Stomach smooth muscle (tissue), 2 donors: ENCODE results near the gene BCKDHB.
"Not testable (repeated sequence)": the region's sequence is repeated elsewhere in the genome, so short reads cannot be mapped to it uniquely, and the experiment has no call there.

Experiments
- H3K27ac ChIP-seq: one replicate; pipeline ENCODE4 v1.7.0; 2013; ENCODE audit warnings: mild to moderate bottlenecking, low read length, inconsistent platforms
- H3K27me3 ChIP-seq, 2 donors: one replicate each; pipeline ENCODE4 v1.7.0; 2013; ENCODE audit warnings: low read length in 2 of 2; ENCODE audit not compliant: insufficient read depth in 2 of 2, control insufficient read depth in 1 of 2
- H3K36me3 ChIP-seq, 2 donors: one replicate each; pipeline ENCODE4 v1.7.0; 2013; ENCODE audit warnings: low read length in 2 of 2; ENCODE audit not compliant: control insufficient read depth in 2 of 2, insufficient read depth in 2 of 2
- H3K4me1 ChIP-seq: one replicate; pipeline ENCODE4 v1.7.0; 2013; ENCODE audit warnings: low read length; ENCODE audit not compliant: control insufficient read depth, insufficient read depth
- H3K4me3 ChIP-seq, 2 donors: one replicate each; pipeline ENCODE4 v1.7.0; 2013; ENCODE audit warnings: low read length in 2 of 2
- H3K9ac ChIP-seq, 2 donors: one replicate each; pipeline ENCODE4 v1.7.0; 2013; ENCODE audit warnings: low read length in 2 of 2, mild to moderate bottlenecking in 1 of 2
- H3K9me3 ChIP-seq, 2 donors: one replicate each; pipeline ENCODE4 v1.7.0; 2013; ENCODE audit warnings: low read length in 2 of 2; ENCODE audit not compliant: control insufficient read depth in 2 of 2
- donor health status: healthy.
- donor health status: Pancreatic carcinoma.

The BCKDHB gene

DNA sequence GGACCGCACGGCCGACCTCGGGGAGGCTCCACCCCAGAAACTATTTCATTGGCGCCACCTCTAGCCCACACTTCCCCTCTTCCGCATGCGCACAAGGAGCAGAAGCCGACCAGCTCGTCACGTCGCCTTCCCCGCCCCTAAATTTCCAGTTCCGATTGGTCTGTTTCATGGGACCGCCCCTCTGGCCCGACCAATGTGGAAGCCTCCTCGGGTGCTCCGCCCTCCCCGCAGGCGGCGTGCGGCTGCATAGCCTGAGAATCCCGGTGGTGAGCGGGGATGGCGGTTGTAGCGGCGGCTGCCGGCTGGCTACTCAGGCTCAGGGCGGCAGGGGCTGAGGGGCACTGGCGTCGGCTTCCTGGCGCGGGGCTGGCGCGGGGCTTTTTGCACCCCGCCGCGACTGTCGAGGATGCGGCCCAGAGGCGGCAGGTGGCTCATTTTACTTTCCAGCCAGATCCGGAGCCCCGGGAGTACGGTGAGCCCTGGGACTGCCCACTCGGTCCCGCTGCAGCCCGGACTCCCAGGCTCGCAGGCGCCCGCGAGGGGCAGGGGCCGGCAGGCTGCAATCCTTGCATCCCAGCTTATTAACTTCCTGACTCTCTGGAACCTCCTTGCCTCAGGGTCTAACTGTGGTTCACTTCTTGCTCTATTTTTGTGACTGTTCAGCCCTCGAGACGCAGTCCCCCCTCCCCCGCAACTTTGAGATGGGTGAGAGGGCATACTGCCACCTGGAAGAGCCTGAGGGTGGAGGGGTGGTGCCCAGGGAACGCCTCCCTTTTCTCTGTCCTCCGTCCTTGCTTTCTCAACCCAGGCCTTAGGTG lies at the start of gene BCKDHB:
TSS of gene BCKDHB (plus strand) at position 254 of the 818 bp plus-strand sequence. CDS start at position 277, 23 bp downstream.
- Histone ChIP-seq H3K27ac (peak within 1 kb of the TSS; percentile 72), H3K4me1 (no peaks in the 10 kb centered on the region), H3K9me3 (no peaks in the 10 kb centered on the region), H3K27me3 (no peaks in the 10 kb centered on the region), H3K4me3 (peak within 1 kb of the TSS; percentile 83 to 85), H3K9ac (peak within 1 kb of the TSS; percentile 68 to 77), H3K36me3 (no peaks in the 10 kb centered on the region)

DNA sequence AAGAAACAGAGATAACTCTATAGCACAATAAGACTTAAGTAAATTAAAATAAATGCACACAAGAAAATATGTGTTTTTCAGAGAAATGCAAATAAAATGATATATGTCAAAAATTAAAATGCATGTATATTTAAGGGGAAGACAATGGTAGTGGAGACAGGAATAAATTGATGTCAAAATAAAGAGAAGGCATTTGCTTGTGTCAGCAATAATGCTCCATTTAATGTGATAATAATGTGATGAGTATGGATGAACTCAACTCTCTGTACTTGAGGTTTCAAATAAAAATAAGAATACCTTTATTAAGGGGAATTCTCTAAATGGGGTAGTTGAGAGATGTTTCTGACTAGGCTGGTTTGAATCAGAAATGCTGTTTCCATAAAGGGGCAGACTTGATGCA lies 45.7 kb upstream of the BCKDHB start:
- Histone ChIP-seq H3K4me3 (no peak overlapping the region), H3K27ac (no peak overlapping the region), H3K36me3 (no peaks in the 10 kb centered on the region), H3K27me3 (no peaks in the 10 kb centered on the region), H3K9me3 (no peaks in the 10 kb centered on the region), H3K4me1 (no peaks in the 10 kb centered on the region), H3K9ac (no peak overlapping the region)

DNA sequence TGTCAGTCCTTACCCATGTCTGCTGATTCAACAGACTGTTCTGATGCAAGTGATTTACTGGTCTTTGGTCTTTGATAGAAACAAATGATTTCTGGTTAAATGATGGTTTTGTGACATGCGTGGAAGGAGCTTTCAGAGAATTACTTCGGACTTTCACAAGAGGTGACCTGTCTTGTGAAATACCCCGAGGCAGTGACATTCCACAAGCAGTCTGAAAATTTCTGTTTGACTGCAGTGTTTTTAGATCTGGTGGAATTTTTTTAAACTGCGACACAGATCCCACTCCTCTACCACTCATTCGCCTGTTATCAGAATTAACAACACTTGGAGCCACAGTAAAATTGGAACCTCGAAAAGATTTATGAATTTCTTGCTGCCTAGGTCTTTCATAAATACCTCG lies 38.3 kb upstream of the BCKDHB start:
- not testable (repeated sequence) for H3K9me3 ChIP-seq, H3K4me3 ChIP-seq, H3K27ac ChIP-seq, H3K27me3 ChIP-seq, H3K9ac ChIP-seq, H3K4me1 ChIP-seq, H3K36me3 ChIP-seq

DNA sequence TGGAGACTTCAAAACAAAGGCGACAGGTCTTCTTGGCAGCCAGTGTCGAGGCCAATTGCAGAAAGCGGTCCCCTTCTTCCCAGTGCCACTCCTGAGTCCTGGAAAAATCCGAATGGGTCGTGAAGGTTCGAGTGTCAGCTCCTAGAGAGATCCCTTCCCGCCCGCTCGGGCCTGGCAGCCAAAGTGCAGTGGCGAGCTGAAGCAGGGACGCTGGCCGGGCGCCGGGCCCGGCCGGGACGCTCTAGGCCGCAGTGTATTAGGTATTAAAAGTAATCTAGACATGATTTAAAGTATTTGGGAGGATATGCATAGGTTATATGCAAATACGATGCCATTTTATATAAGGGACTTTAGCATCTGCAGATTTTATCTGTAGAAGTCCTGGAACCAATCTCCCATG lies 36.0 kb upstream of the BCKDHB start:
- H3K27me3 ChIP-seq, H3K9ac ChIP-seq, H3K4me3 ChIP-seq, H3K36me3 ChIP-seq, H3K4me1 ChIP-seq, H3K27ac ChIP-seq: not testable (repeated sequence)
- H3K9me3 ChIP-seq = peaks cover 0 to 10% of the 10 kb centered on the region in 2 donors

DNA sequence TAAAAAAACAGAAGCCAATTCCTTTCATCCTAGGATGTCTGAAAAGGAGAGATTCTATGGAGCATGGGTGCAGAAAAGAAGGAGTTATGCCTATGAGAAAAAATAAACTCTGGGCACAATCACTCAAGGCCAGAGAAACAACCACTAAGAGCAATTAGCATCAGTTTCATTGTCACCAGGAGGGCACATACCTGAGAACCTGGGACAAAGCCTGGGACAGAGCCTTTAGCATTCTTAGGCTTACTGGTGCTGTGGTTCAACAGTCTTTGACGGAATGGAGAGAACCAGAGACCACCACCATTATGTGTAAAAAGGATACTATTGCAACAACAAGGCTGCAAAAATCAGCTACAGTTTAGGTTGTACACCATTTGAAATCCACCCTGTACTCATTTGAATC lies 29.4 kb upstream of the BCKDHB start:
- Histone ChIP-seq H3K9ac (no peak overlapping the region), H3K4me3 (no peak overlapping the region), H3K27me3 (no peaks in the 10 kb centered on the region), H3K4me1 (no peaks in the 10 kb centered on the region), H3K9me3 (peaks cover 0 to 11% of the 10 kb centered on the region in 2 donors), H3K27ac (no peak overlapping the region), H3K36me3 (no peaks in the 10 kb centered on the region)

DNA sequence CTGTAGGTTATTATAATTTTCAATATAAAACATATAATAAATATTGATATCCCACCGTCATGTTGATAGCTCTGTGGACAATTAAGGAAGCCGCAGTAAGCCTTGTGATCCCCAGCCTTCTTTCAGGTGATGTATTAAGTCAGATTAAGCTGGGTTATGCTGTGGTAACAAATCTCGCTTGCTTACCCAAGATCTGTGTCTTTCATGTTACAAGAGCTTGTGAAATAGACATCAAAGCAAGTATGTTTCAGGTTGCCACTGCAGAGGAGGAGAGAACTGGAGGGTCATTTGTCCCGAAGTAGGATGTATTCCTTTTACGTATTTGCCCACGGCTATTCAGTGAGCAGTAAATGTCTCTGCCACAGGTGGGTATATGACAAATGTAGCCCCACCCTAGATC lies 17.8 kb upstream of the BCKDHB start:
- H3K9me3 ChIP-seq = no peaks in the 10 kb centered on the region
- no peaks in the 10 kb centered on the region for H3K4me1 ChIP-seq

DNA sequence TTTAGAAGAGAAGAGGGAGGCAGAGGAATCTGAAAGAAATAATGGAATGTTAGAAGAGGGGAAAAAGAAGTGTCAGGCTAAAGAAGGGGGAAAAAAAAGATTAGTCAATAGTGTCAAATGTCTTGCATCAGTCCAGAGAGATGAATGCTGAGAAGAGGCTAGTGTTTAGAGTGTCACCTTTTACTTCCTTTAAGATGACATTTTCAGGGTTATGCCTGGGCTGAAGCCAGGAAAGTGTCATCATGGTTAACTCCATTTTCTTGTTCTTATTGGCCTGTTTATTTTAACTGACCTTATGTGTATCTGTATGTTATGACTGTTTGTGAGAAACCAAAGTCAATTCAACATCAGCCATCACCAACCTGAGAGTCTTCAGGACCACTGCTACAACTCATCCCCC lies 15.0 kb upstream of the BCKDHB start:
- Histone ChIP-seq H3K36me3 (no peaks in the 10 kb centered on the region), H3K27me3 (no peaks in the 10 kb centered on the region), H3K4me1 (no peaks in the 10 kb centered on the region), H3K27ac (no peak overlapping the region), H3K9me3 (no peaks in the 10 kb centered on the region), H3K4me3 (no peak overlapping the region), H3K9ac (no peak overlapping the region)

More for the DNA sequence above, 17.8 kb upstream of the BCKDHB start:
- Histone ChIP-seq H3K9ac (no peak overlapping the region), H3K36me3 (no peaks in the 10 kb centered on the region), H3K4me3 (no peak overlapping the region), H3K27me3 (no peaks in the 10 kb centered on the region), H3K27ac (no peak overlapping the region)

DNA sequence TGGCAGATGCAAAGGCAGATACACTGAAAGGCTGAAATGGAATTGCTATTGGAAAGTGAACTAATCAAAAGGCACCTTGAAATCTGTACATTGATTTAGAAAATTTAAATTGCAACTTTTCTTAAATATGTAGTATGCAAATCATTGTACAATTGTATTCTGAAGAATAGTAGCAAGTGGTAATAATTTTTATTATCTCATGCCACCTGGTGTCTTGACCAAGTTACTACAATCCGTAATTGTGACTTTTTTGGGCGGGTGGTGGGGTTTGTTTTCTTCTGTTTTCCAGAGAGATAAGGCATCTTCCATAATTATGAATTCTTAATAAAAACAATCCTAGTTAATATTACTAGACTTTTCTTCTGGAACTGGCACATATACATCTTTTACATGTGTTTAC lies 12.5 kb upstream of the BCKDHB start:
- Histone ChIP-seq H3K36me3 (no peaks in the 10 kb centered on the region), H3K4me1 (no peaks in the 10 kb centered on the region), H3K27ac (no peak overlapping the region), H3K4me3 (no peak overlapping the region), H3K27me3 (no peaks in the 10 kb centered on the region), H3K9ac (no peak overlapping the region), H3K9me3 (no peaks in the 10 kb centered on the region)

DNA sequence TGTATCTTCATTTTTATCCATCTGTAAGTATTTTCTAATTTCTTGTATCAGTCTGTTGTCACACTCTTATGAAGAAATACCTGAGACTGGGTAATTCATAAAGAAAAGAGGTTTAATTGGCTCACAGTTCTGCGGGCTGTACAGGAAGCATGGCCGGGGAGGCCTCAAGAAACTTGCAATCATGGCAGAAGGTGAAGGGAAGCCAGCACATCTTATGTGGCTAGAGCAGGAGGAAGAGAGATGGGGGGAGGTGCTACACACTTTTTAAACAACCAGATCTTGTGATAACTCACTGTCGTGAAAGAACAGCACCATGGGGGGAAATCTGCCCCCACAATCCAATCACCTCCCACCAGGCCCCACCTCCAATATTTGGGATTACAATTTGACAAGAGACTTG lies 10.9 kb upstream of the BCKDHB start:
- Histone ChIP-seq H3K9ac (no peak overlapping the region), H3K27me3 (no peaks in the 10 kb centered on the region), H3K36me3 (no peaks in the 10 kb centered on the region), H3K4me3 (no peak overlapping the region), H3K4me1 (no peaks in the 10 kb centered on the region), H3K9me3 (no peaks in the 10 kb centered on the region), H3K27ac (no peak overlapping the region)

DNA sequence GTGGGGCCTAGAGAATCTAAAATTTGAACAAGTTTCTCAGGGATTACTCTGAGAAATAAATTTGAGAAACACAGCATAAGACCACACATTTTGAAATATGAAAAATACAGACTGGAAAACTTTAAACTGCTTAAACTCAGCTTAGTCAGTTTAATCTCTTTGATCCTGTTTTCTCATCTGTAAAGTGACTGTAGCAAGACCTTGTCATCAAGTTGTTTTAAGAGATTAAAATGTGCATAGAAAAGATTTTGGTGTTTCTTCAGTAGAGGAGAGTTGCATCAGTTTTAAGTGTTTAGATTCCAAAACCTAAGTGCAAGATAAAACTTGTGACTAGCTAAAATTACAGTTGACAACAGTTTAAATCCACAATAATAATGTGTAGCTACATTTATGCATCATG lies 8.1 kb upstream of the BCKDHB start:
- Histone ChIP-seq H3K4me1 (no peaks in the 10 kb centered on the region), H3K27me3 (no peaks in the 10 kb centered on the region), H3K9me3 (no peaks in the 10 kb centered on the region), H3K9ac (no peak overlapping the region), H3K4me3 (no peak overlapping the region), H3K36me3 (no peaks in the 10 kb centered on the region), H3K27ac (no peak overlapping the region)

DNA sequence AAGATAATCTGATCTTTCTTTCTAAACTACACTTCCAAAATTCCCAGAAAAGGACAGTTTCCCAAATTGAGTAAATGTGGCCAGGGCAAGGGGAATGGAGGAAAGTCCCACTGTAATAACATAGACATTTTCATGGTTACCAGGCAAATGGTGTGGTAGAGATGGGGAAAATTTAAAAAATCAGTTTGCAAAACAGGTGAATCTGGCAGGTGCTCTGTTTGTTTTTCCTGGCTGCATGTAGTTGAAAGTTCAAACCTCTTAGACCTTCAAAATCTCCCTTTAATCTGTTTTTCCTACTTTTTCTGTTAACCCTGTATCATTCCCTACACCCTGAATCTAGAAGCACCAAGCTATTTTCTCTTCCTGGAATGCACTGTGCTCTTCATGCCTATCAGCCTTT lies 2.0 kb upstream of the BCKDHB start:
- no peak overlapping the region for H3K9ac ChIP-seq
- H3K27me3 ChIP-seq = no peaks in the 10 kb centered on the region
- no peaks in the 10 kb centered on the region for H3K36me3 ChIP-seq
- H3K4me3 ChIP-seq = no peak overlapping the region
- H3K9me3 ChIP-seq = no peaks in the 10 kb centered on the region
- no peaks in the 10 kb centered on the region for H3K4me1 ChIP-seq
- no peak overlapping the region for H3K27ac ChIP-seq
